RKO (cell line): ENCODE measurements around the gene DYNLL1.
"Not testable (repeated sequence)": the region's sequence is repeated elsewhere in the genome, so short reads cannot be mapped to it uniquely, and the experiment has no call there.

Experiments
- DNase-seq: peaks from one replicate; pipeline ENCODE4 v3.0.0-alpha.2; 2016; ENCODE audit warnings: low spot score

DYNLL1 gene

GRCh38 chr12:120474616-120474960, 21.3 kb upstream of the DYNLL1 start:
- DNase-seq: peak; percentile 81

- no peak for DNase-seq
Observed at GRCh38 chr12:120475643-120476042, 20.3 kb upstream of the DYNLL1 start.

- no peak for DNase-seq
Observed at GRCh38 chr12:120479458-120479857, 16.5 kb upstream of the DYNLL1 start.

GRCh38 chr12:120480211-120480610, 15.7 kb upstream of the DYNLL1 start:
- no peak for DNase-seq

GRCh38 chr12:120481022-120481767, 14.7 kb upstream of the DYNLL1 start:
- DNase-seq: no peak

GRCh38 chr12:120483621-120484020, 12.3 kb upstream of the DYNLL1 start:
- no peak for DNase-seq

- DNase-seq: no peak
Observed at GRCh38 chr12:120485961-120486881, 9.7 kb upstream of the DYNLL1 start.

GRCh38 chr12:120487552-120487951, 8.4 kb upstream of the DYNLL1 start:
- DNase-seq: not testable (repeated sequence)

- no peak for DNase-seq
Observed at GRCh38 chr12:120488057-120488640, 7.8 kb upstream of the DYNLL1 start.

- no peak for DNase-seq
Observed at GRCh38 chr12:120489018-120489417, 6.9 kb upstream of the DYNLL1 start.

GRCh38 chr12:120490325-120490724, 5.6 kb upstream of the DYNLL1 start:
- no peak for DNase-seq

GRCh38 chr12:120490833-120491512, 4.9 kb upstream of the DYNLL1 start:
- no peak for DNase-seq

GRCh38 chr12:120495186-120495730, 655 bp upstream of the DYNLL1 start:
- no peak for DNase-seq

- DNase-seq: peak; percentile 72
Observed at GRCh38 chr12:120496413-120497340, 764 bp downstream of the DYNLL1 start.

- DNase-seq: no peak
Observed at GRCh38 chr12:120497524-120498150, 1.7 kb downstream of the DYNLL1 start.

- DNase-seq: no peak
Observed at GRCh38 chr12:120498870-120499515, 3.1 kb downstream of the DYNLL1 start.

- DNase-seq: no peak
Observed at GRCh38 chr12:120500581-120500980, 4.7 kb downstream of the DYNLL1 start.

- no peak for DNase-seq
Observed at GRCh38 chr12:120504587-120504986, 8.7 kb downstream of the DYNLL1 start.

GRCh38 chr12:120508537-120508936, 12.6 kb downstream of the DYNLL1 start:
- DNase-seq: no peak

GRCh38 chr12:120514002-120514401, 18.1 kb downstream of the DYNLL1 start:
- no peak for DNase-seq
